IMR-90 (cell line): Measurements from ENCODE around the gene H2BK1. TPM values are rescaled to one million over a fixed set of nuclear protein-coding genes. Genes with fewer than 3 reads are reported as not detected.

Experiments
- ATAC-seq: fragments of 200-7000 bp; cut with Tn5 transposase; 2 replicates; pipeline ENCODE4 v1.9.1; 2020; ENCODE audit warnings: low read depth, mild to moderate bottlenecking, moderate library complexity
- BruUV-seq: library from RNA; stranded (reverse); fragments of 400-500 nt; replicated peaks from 2 replicates; lab custom pipeline; 2021; lab: Mats Ljungman, UMichigan
- CTCF ChIA-PET: fragments of 300-600 bp; formaldehyde crosslinking; extraction: SDS; loops from one replicate; lab custom pipeline; 2021; ENCODE audit warnings: antibody characterized with exemption; lab: Yijun Ruan, JAX
- POLR2A ChIA-PET: fragments of 300-600 bp; sonication (Branson Sonifier 250); formaldehyde crosslinking; loops from one replicate; lab custom pipeline; 2022; ENCODE audit warnings: antibody characterized with exemption; ENCODE audit not compliant: unreplicated experiment; lab: Charles Lee
- DNase-seq: peaks from one replicate; pipeline ENCODE4 v3.0.0; 2013
- H2AFZ ChIP-seq: replicated peaks from 2 replicates; pipeline ENCODE3; 2013; ENCODE audit warnings: low read length, mild to moderate bottlenecking; ENCODE audit not compliant: poor library complexity
- H2AK5ac ChIP-seq: 2 replicates; pipeline ENCODE4 v1.6.1; 2013; ENCODE audit warnings: low read depth, low read length, inconsistent platforms
- H2AK9ac ChIP-seq: replicated peaks from 2 replicates; pipeline ENCODE3; 2013; ENCODE audit warnings: mild to moderate bottlenecking, low read depth, low read length, moderate library complexity; ENCODE audit not compliant: poor library complexity
- H2BK120ac ChIP-seq: 2 replicates; pipeline ENCODE4 v1.6.1; 2013; ENCODE audit warnings: low read depth, low read length, inconsistent platforms
- H2BK15ac ChIP-seq: 3 replicates; pipeline ENCODE4 v1.6.1; 2013; ENCODE audit warnings: low read depth, low read length, inconsistent platforms
- H2BK20ac ChIP-seq: 2 replicates; pipeline ENCODE4 v1.6.1; 2013; ENCODE audit warnings: low read depth, mild to moderate bottlenecking, inconsistent platforms, low read length, moderate library complexity
- H2BK5ac ChIP-seq: 2 replicates; pipeline ENCODE4 v1.6.1; 2013; ENCODE audit warnings: mild to moderate bottlenecking, low read depth, low read length, inconsistent platforms; ENCODE audit not compliant: poor library complexity, severe bottlenecking
- H3K14ac ChIP-seq: replicated peaks from 2 replicates; pipeline ENCODE4 v1.6.1; 2013; ENCODE audit warnings: low read depth, low read length, inconsistent platforms
- H3K18ac ChIP-seq: 2 replicates; pipeline ENCODE4 v1.6.1; 2013; ENCODE audit warnings: low read depth, low read length, control low read depth
- H3K23ac ChIP-seq: 2 replicates; pipeline ENCODE4 v1.6.1; 2013; ENCODE audit warnings: low read depth, low read length, inconsistent platforms
- H3K27ac ChIP-seq: 2 replicates; pipeline ENCODE4 v1.5.1; 2013; ENCODE audit warnings: mild to moderate bottlenecking, control low read depth, low read length; ENCODE audit not compliant: insufficient read depth
- H3K27me3 ChIP-seq: 2 replicates; pipeline ENCODE4 v1.6.1; 2013; ENCODE audit warnings: low read length; ENCODE audit not compliant: control insufficient read depth, insufficient read depth
- H3K36me3 ChIP-seq: 2 replicates; pipeline ENCODE4 v1.6.1; 2013; ENCODE audit warnings: low read length, mixed read lengths; ENCODE audit not compliant: control insufficient read depth, insufficient read depth
- H3K4ac ChIP-seq: 2 replicates; pipeline ENCODE4 v1.6.1; 2013; ENCODE audit warnings: low read depth, low read length, inconsistent platforms
- H3K4me1 ChIP-seq: 2 replicates; pipeline ENCODE4 v1.6.1; 2013; ENCODE audit warnings: low read length, mixed read lengths; ENCODE audit not compliant: control insufficient read depth, insufficient read depth
- H3K4me2 ChIP-seq: 2 replicates; pipeline ENCODE4 v1.6.1; 2013; ENCODE audit warnings: low read depth, mild to moderate bottlenecking, control low read depth, low read length, moderate library complexity
- H3K4me3 ChIP-seq: 2 replicates; pipeline ENCODE4 v1.5.1; 2013; ENCODE audit warnings: low read depth, mild to moderate bottlenecking, control low read depth, low read length, moderate library complexity; ENCODE audit not compliant: insufficient read depth
- H3K56ac ChIP-seq: 2 replicates; pipeline ENCODE4 v1.6.1; 2013; ENCODE audit warnings: low read length, inconsistent platforms; ENCODE audit not compliant: insufficient read depth; ENCODE audit errors: extremely low read depth
- H3K79me1 ChIP-seq, 2 experiments: 2 replicates each; pipeline ENCODE4 v1.6.1; 2013; ENCODE audit warnings: low read length in 2 of 2, inconsistent platforms in 1 of 2, low read depth in 1 of 2
- H3K9ac ChIP-seq: 2 replicates; pipeline ENCODE4 v1.6.1; 2013; ENCODE audit warnings: low read depth, low read length, control low read depth
- H3K9me1 ChIP-seq: 2 replicates; pipeline ENCODE4 v1.6.1; 2013; ENCODE audit warnings: low read length, inconsistent platforms; ENCODE audit not compliant: insufficient read depth
- H3K9me3 ChIP-seq: 2 replicates; pipeline ENCODE4 v1.6.1; 2013; ENCODE audit warnings: low read length; ENCODE audit not compliant: control insufficient read depth, insufficient read depth
- H4K20me1 ChIP-seq: 2 replicates; pipeline ENCODE4 v1.6.1; 2013; ENCODE audit warnings: low read length, inconsistent platforms; ENCODE audit not compliant: insufficient read depth
- H4K5ac ChIP-seq: 2 replicates; pipeline ENCODE4 v1.6.1; 2013; ENCODE audit warnings: mild to moderate bottlenecking, low read depth, low read length, control low read depth
- H4K8ac ChIP-seq, 2 experiments: 2 replicates each; pipeline ENCODE4 v1.6.1; 2013; ENCODE audit warnings: low read depth in 2 of 2, low read length in 2 of 2, control low read depth in 1 of 2, inconsistent platforms in 1 of 2
- H4K91ac ChIP-seq: 2 replicates; pipeline ENCODE4 v1.6.1; 2013; ENCODE audit warnings: low read depth, low read length, inconsistent platforms; ENCODE audit not compliant: insufficient read depth
- FOS ChIP-seq: fragments of 150-350 bp; IDR thresholded peaks from 2 replicates; pipeline ENCODE4 v1.6.1; 2016; ENCODE audit warnings: low read depth, low read length
- MAFK ChIP-seq: IDR thresholded peaks from 2 replicates; pipeline ENCODE4 v1.6.1; 2012; ENCODE audit warnings: low read depth, low read length, improper control_type of control experiment
- MAZ ChIP-seq: IDR thresholded peaks from 2 replicates; pipeline ENCODE4 v1.6.1; 2012; ENCODE audit warnings: low read depth, mild to moderate bottlenecking, low read length, improper control_type of control experiment, moderate library complexity, borderline replicate concordance
- WGBS, 2 experiments: methylation state at CpG; one replicate each; pipeline versions ENCODE4 v1.1.5 to v1.1.7; 2013; ENCODE audit warnings: missing lambda C conversion rate in 2 of 2; ENCODE audit not compliant: insufficient read length in 1 of 2; ENCODE audit errors: extremely low coverage in 2 of 2; 5-methylcytosine and 5-hydroxymethylcytosine counted together
- dilution Hi-C: fragments of 300-500 bp; cut with HindIII; formaldehyde crosslinking; loops from one replicate; pipeline ENCODE4 v1.14.3; 2018; ENCODE audit warnings: low sequenced_read_pairs; ENCODE audit not compliant: unreplicated experiment
- in situ Hi-C: fragments of 300-500 bp; cut with MboI; formaldehyde crosslinking; loops from 3 replicates; pipeline ENCODE4 v1.14.3; 2019; ENCODE audit warnings: low sequenced_read_pairs, inconsistent platforms, mixed read lengths
- intact Hi-C: fragments of 100-400 bp; cut with micrococcal nuclease; formaldehyde crosslinking; loops from 2 replicates; pipeline ENCODE4 v1.10.0; 2022
- polyA plus RNA-seq, 3 experiments: library from polyadenylated mRNA; depleted of rRNA; stranded (reverse); fragments of >200 nt; gene quantifications; 2 replicates each; pipeline ENCODE4 v1.2.3, GENCODE V29; 2012; ENCODE audit warnings: low replicate concordance in 1 of 3
- total RNA-seq: library from RNA; depleted of rRNA; stranded (reverse); fragments of >200 nt; gene quantifications from 2 replicates; pipeline ENCODE4 v1.2.3, GENCODE V29; 2012

The H2BK1 gene
- total and polyA plus RNA-seq, 2 of the 4 experiments (the other 2 are of a cell fraction): not detected

DNA sequence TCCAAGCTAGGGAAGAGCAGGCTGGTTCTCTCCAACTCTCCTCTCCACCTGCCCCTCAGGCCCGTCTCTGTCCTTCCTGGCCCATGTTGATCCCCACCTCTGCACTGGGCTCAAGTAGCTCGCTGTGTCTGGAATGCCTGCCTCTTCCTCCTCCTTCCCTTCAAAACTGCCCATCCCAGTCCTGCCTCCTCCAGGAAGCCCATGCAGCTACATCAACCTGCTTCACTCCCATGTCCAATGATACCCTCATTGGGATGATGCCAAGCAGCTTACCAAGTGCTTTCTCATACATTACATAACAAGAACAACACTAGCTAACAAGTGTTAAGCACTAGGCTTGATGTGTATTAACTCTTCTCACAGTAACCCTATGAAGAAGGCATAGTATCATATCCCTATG, 31.5 kb downstream of the H2BK1 start:
- Histone ChIP-seq H3K27ac (no peak overlapping the region), H3K79me1 (no peaks in the 10 kb centered on the region), H3K4me2 (no peak overlapping the region), H2AK9ac (no peak overlapping the region), H2BK20ac (no peak overlapping the region), H3K9me3 (no peaks in the 10 kb centered on the region; the same call in 1 of the 2 replicates), H4K8ac (no peak overlapping the region), H3K9me1 (no peaks in the 10 kb centered on the region), H3K14ac (no peak overlapping the region), H3K18ac (no peak overlapping the region), H3K4me1 (no peaks in the 10 kb centered on the region), H3K36me3 (no peaks in the 10 kb centered on the region), H3K4ac (no peak overlapping the region), H2BK15ac (no peak overlapping the region), H3K9ac (no peak overlapping the region), H2BK120ac (no peak overlapping the region), H4K5ac (no peak overlapping the region), H3K27me3 (peaks cover 76% of the 10 kb centered on the region), H3K23ac (no peak overlapping the region), H4K91ac (no peak overlapping the region), H2AK5ac (no peak overlapping the region), H2AFZ (no peak overlapping the region), H3K56ac (no peak overlapping the region), H2BK5ac (no peak overlapping the region), H4K20me1 (no peaks in the 10 kb centered on the region), H3K4me3 (no peak overlapping the region)
- intact Hi-C loops (no loop called here), in situ Hi-C loops (no loop called here), dilution Hi-C loops (no loop called here)
- BruUV-seq: no TSS peak
- 46% methylated on average over 2 of the region's 2 CpGs; no CpG with 5 or more reads in 1 of the 2 experiments for WGBS, 2 experiments
- ChIA-PET CTCF (no interaction called here), POLR2A (no interaction called here)
- ATAC-seq: no peak
- no peak for DNase-seq
- TF ChIP-seq MAZ (no peak), MAFK (no peak), FOS (no peak)
